ENCODE measurements around the gene AKR1B15. TPM values are rescaled to one million over a fixed set of nuclear protein-coding genes. Genes with fewer than 3 reads are reported as not detected.
"Not testable (repeated sequence)": the region's sequence is repeated elsewhere in the genome, so short reads cannot be mapped to it uniquely, and the experiment has no call there.

AKR1B15 gene
- total RNA-seq, 2 donors from 2014 or later, result not detected

DNA sequence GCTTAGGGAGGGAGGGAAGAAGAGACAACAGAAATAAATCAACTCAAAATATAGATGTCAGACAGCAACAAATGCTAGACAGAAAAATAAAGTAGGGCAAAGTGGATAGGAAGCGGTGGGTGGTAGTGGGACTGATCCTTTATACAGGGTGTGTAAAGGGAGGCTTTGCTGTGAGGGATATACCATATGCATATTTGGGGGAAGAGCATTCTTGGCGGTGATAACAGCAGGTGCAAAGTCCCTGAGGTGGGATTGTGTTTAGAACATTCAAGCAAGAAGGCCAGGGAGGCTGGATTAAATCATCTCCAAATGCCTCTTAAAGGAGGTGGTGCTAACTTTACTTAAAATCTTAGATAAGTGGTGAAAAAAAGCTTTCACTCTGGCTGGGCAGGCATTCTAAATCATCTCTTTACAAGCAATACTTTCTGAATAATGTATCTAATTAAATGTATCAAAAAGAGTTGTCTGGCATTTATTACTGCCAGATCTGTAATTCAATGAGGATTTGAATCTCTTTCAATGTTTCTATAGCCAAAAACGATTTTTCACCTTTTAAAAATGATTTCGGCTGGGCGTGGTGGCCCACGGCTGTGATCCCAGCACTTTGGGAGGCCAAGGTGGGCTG is 9.4 kb upstream of the AKR1B15 start:
- Mint-ChIP-seq H3K4me1 (no peaks in the 10 kb centered on the region), H3K27ac (no peak overlapping the region), H3K4me3 (no peak overlapping the region), H3K9me3 (no peaks in the 10 kb centered on the region), H3K36me3 (ENCODE audit: low read depth) (no peaks in the 10 kb centered on the region), H3K27me3 (peaks cover 9% of the 10 kb centered on the region)
- ATAC-seq (replicated peaks), result no peak

GRCh38 chr7:134541501-134542194 is 7.3 kb upstream of the AKR1B15 start:
- not testable (repeated sequence) for H3K9me3 Mint-ChIP-seq; H3K27ac Mint-ChIP-seq; ATAC-seq (replicated peaks)

GRCh38 chr7:134542195-134542771 is 6.6 kb upstream of the AKR1B15 start:
- Mint-ChIP-seq H3K9me3 (no peaks in the 10 kb centered on the region), H3K4me1 (no peaks in the 10 kb centered on the region), H3K36me3 (ENCODE audit: low read depth) (no peaks in the 10 kb centered on the region), H3K4me3 (no peak overlapping the region), H3K27ac (no peak overlapping the region), H3K27me3 (peaks cover 18% of the 10 kb centered on the region)
- no peak for ATAC-seq (replicated peaks)

More at GRCh38 chr7:134541501-134542194, 7.3 kb upstream of the AKR1B15 start:
- not testable (repeated sequence) for H3K4me1 Mint-ChIP-seq; H3K4me3 Mint-ChIP-seq; H3K36me3 Mint-ChIP-seq (ENCODE audit: low read depth)
- H3K27me3 Mint-ChIP-seq, result peaks cover 18% of the 10 kb centered on the region

GRCh38 chr7:134545380-134545779 is 3.5 kb upstream of the AKR1B15 start:
- H3K27ac Mint-ChIP-seq, result no peak overlapping the region
- no peaks in the 10 kb centered on the region for H3K9me3 Mint-ChIP-seq
- H3K36me3 Mint-ChIP-seq (ENCODE audit: low read depth), result no peaks in the 10 kb centered on the region
- no peaks in the 10 kb centered on the region for H3K4me1 Mint-ChIP-seq
- H3K27me3 Mint-ChIP-seq, result peaks cover 18% of the 10 kb centered on the region
- no peak overlapping the region for H3K4me3 Mint-ChIP-seq
- no peak for ATAC-seq (replicated peaks)

GRCh38 chr7:134545918-134546317 is 3.0 kb upstream of the AKR1B15 start:
- H3K27ac Mint-ChIP-seq, result no peak overlapping the region
- no peak for ATAC-seq (replicated peaks)

DNA sequence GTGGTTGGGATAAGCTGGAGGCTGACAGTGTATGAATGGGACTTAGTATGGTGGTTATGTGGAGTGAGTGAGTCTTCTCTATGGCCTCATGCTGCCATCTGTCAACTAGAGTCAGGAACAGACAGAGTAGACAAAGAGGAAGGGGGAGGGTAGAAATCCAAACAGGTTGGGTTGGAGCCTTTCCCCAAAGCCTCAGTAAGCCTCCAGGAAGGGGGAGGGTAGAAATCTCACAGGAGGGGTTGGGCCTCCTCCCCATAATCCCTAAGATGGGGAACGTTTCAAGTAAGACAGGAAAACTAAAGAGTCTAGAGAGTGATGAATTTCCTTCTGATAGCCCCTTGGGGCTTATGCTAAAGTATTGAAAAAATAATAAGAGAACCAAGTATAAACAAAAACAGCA is 2.0 kb upstream of the AKR1B15 start:
- no peaks in the 10 kb centered on the region for H3K9me3 Mint-ChIP-seq
- no peak overlapping the region for H3K4me3 Mint-ChIP-seq
- no peak for ATAC-seq (replicated peaks)
- no peaks in the 10 kb centered on the region for H3K36me3 Mint-ChIP-seq (ENCODE audit: low read depth)
- H3K27ac Mint-ChIP-seq, result no peak overlapping the region
- no peaks in the 10 kb centered on the region for H3K4me1 Mint-ChIP-seq
- peaks cover 19% of the 10 kb centered on the region for H3K27me3 Mint-ChIP-seq

More at GRCh38 chr7:134545918-134546317, 3.0 kb upstream of the AKR1B15 start:
- Mint-ChIP-seq H3K4me1 (no peaks in the 10 kb centered on the region), H3K9me3 (no peaks in the 10 kb centered on the region), H3K4me3 (no peak overlapping the region), H3K27me3 (peaks cover 16% of the 10 kb centered on the region), H3K36me3 (ENCODE audit: low read depth) (no peaks in the 10 kb centered on the region)

- Mint-ChIP-seq H3K9me3 (no peaks in the 10 kb centered on the region), H3K4me3 (no peak overlapping the region), H3K27me3 (peaks cover 19% of the 10 kb centered on the region), H3K27ac (no peak overlapping the region), H3K4me1 (no peaks in the 10 kb centered on the region), H3K36me3 (ENCODE audit: low read depth) (no peaks in the 10 kb centered on the region)
- peak; percentile 63 for ATAC-seq (replicated peaks)
Measured at GRCh38 chr7:134547397-134548054, 1.4 kb upstream of the AKR1B15 start.

GRCh38 chr7:134549366-134549765 is 456 bp downstream of the AKR1B15 start:
- Mint-ChIP-seq H3K27me3 (peaks cover 15% of the 10 kb centered on the region), H3K36me3 (ENCODE audit: low read depth) (no peaks in the 10 kb centered on the region), H3K4me3 (no peak overlapping the region), H3K27ac (peak overlapping the region; percentile 79), H3K4me1 (no peaks in the 10 kb centered on the region), H3K9me3 (no peaks in the 10 kb centered on the region)
- no peak for ATAC-seq (replicated peaks)

DNA sequence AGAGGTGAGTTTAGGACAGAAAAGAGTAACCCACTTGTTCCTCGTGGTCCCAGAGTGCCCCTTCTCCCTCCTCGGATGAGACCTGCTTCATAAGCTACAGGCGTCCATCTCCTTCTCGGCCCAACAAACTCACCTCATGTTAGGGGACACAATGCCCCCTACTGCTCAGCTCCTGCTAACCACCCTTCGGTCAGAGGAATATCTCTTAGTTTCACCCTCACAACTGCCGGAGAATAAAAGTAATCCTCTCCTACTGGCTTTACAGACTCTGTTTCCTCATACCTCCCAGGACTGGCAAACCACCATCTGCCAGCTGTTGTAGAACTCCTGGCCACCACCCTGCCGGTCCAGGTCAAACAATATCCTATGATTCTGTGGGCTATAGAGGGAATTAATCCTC is 3.2 kb downstream of the AKR1B15 start:
- no peak for ATAC-seq (replicated peaks)
- Mint-ChIP-seq H3K9me3 (no peaks in the 10 kb centered on the region), H3K36me3 (ENCODE audit: low read depth) (no peaks in the 10 kb centered on the region), H3K27me3 (peaks cover 11% of the 10 kb centered on the region), H3K27ac (no peak overlapping the region), H3K4me1 (no peaks in the 10 kb centered on the region), H3K4me3 (no peak overlapping the region)

- Mint-ChIP-seq H3K4me3 (no peak overlapping the region), H3K36me3 (ENCODE audit: low read depth) (no peaks in the 10 kb centered on the region), H3K27me3 (peaks cover 14% of the 10 kb centered on the region), H3K4me1 (no peaks in the 10 kb centered on the region), H3K27ac (no peak overlapping the region), H3K9me3 (no peaks in the 10 kb centered on the region)
- ATAC-seq (replicated peaks), result no peak
Measured at GRCh38 chr7:134553976-134554375, 5.1 kb downstream of the AKR1B15 start.

- H3K9me3 Mint-ChIP-seq, result no peaks in the 10 kb centered on the region
- no peak overlapping the region for H3K4me3 Mint-ChIP-seq
- H3K36me3 Mint-ChIP-seq (ENCODE audit: low read depth), result no peaks in the 10 kb centered on the region
- H3K27ac Mint-ChIP-seq, result no peak overlapping the region
- no peak for ATAC-seq (replicated peaks)
- H3K4me1 Mint-ChIP-seq, result no peaks in the 10 kb centered on the region
- H3K27me3 Mint-ChIP-seq, result peaks cover 14% of the 10 kb centered on the region
Measured at GRCh38 chr7:134554417-134554966, 5.6 kb downstream of the AKR1B15 start.

DNA sequence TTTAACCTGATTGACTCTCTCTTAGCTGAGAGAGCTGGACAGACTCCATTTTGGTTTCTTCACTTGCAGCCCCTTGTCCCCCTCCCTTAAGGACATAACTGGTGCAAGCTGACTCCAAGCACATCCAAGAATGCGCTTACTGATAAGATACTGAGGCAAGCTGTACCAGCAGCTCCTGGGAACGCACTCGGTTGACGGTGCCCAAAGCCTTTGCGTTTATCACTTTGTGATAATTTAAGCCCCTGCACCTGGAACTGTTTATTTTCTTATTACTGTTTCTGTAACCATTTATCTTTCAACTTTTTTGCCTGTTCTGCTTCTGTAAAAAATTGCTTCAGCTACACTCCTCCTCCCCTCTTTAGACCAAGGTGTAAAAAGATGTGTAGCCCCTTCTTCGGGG is 8.5 kb downstream of the AKR1B15 start:
- Mint-ChIP-seq H3K9me3 (no peaks in the 10 kb centered on the region), H3K36me3 (ENCODE audit: low read depth) (no peaks in the 10 kb centered on the region), H3K4me1 (no peaks in the 10 kb centered on the region), H3K27ac (no peak overlapping the region), H3K4me3 (no peak overlapping the region), H3K27me3 (peaks cover 7% of the 10 kb centered on the region)
- no peak for ATAC-seq (replicated peaks)

DNA sequence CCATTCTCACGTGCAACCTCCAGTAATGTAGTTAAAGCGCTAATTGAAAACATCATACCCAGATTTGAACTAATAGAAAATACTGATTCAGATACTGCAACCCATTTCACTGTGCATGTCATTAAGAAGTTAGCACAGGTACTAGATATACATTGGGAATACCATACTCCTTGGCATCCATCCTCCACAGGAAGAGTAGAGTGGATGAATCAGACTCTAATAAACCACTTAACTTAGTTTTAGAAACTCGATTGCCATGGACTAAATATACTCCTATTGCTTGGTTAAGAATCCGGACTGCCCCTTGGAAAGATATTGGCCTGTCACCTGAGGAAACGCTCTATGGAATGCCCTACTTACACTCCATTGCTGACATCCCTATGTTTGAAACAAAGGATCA is 9.5 kb downstream of the AKR1B15 start:
- H3K4me1 Mint-ChIP-seq, result no peaks in the 10 kb centered on the region
- no peaks in the 10 kb centered on the region for H3K36me3 Mint-ChIP-seq (ENCODE audit: low read depth)
- no peak for ATAC-seq (replicated peaks)
- no peak overlapping the region for H3K4me3 Mint-ChIP-seq
- peaks cover 10% of the 10 kb centered on the region for H3K27me3 Mint-ChIP-seq
- no peak overlapping the region for H3K27ac Mint-ChIP-seq
- no peaks in the 10 kb centered on the region for H3K9me3 Mint-ChIP-seq

DNA sequence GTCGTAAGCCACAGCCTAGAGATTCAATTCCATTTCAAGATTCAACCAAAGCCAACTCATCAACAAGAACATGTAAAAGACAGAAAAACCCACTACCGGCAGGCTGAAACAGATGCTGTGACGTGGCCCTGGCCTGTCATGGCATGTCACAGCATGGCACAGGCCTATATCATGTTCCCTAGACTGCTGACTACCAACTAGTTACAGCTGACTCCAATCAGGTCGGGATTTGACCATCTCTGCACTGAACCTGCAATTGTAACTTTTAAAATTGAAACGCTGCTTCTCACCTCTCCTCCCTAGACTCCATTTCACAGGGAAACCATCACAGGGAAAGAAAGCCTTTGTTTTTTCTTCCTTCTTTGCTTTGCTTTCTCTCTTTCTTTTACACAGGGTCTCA is 12.7 kb downstream of the AKR1B15 start:
- H3K9me3 Mint-ChIP-seq; ATAC-seq (replicated peaks); H3K27me3 Mint-ChIP-seq; H3K4me1 Mint-ChIP-seq; H3K27ac Mint-ChIP-seq; H3K4me3 Mint-ChIP-seq; H3K36me3 Mint-ChIP-seq (ENCODE audit: low read depth): not testable (repeated sequence)
